NB4 (cell line): ENCODE measurements around the gene AGBL4.

Experiments used
- TF ChIP-seq, protein P1 (sequence below): IDR thresholded peaks from one replicate; pipeline ENCODE4 v1.5.1; 2012; ENCODE audit warnings: low read depth, low read length
- TF ChIP-seq, protein P2 (sequence below): IDR thresholded peaks from 2 replicates; pipeline ENCODE4 v1.6.1; 2011; ENCODE audit warnings: low read depth, low read length

DNA sequence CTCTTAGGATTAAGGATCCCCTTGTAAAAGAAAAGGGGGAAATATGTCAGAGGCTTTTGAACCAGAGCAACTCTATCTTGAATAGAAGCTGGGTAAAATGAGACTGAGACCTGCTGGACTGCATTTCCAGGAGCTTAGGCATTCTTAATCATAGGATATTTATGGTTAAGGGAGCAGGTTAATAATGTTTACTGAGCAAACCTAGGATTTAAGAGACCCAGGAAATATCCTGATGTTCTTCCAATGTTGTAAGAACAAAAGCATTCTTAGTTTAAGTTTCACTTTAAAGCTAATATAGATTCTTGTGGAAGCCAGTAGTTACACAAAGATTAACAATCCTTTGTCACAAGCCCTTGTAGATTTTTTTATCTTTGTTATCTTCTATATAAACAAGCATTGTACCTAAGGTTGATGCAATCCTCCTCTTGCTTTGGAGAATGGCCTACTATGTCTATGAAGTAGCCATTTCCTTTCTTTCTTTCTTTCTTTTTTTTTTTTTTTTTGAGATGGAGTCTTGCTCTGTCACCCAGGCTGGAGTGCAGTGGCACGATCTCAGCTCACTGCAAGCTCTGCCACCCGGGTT is 676.9 kb downstream of the AGBL4 start:
- TF ChIP-seq, protein P1, sequence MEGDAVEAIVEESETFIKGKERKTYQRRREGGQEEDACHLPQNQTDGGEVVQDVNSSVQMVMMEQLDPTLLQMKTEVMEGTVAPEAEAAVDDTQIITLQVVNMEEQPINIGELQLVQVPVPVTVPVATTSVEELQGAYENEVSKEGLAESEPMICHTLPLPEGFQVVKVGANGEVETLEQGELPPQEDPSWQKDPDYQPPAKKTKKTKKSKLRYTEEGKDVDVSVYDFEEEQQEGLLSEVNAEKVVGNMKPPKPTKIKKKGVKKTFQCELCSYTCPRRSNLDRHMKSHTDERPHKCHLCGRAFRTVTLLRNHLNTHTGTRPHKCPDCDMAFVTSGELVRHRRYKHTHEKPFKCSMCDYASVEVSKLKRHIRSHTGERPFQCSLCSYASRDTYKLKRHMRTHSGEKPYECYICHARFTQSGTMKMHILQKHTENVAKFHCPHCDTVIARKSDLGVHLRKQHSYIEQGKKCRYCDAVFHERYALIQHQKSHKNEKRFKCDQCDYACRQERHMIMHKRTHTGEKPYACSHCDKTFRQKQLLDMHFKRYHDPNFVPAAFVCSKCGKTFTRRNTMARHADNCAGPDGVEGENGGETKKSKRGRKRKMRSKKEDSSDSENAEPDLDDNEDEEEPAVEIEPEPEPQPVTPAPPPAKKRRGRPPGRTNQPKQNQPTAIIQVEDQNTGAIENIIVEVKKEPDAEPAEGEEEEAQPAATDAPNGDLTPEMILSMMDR: no peak
- TF ChIP-seq, protein P2, sequence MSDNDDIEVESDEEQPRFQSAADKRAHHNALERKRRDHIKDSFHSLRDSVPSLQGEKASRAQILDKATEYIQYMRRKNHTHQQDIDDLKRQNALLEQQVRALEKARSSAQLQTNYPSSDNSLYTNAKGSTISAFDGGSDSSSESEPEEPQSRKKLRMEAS: no peak
